Activated CD4-positive, alpha-beta T cell treated with anti-CD3 and anti-CD28 coated beads, Interleukin-2, amount 10 ng/mL, durations not matched to agents 24 days and 14 days (primary cell): Measurements from ENCODE around the gene PRKG1. TPM values are rescaled to one million over a fixed set of nuclear protein-coding genes. Genes with fewer than 3 reads are reported as not detected.
"Not testable (repeated sequence)": the region's sequence is repeated elsewhere in the genome, so short reads cannot be mapped to it uniquely, and the experiment has no call there.

Experiments
- DNase-seq: peaks from one replicate; pipeline ENCODE4 v3.0.0; 2022
- H3K27ac Mint-ChIP-seq: one replicate; pipeline ENCODE4 v1.8.0; 2022; ENCODE audit warnings: mild to moderate bottlenecking, mixed read lengths
- H3K27me3 Mint-ChIP-seq: one replicate; pipeline ENCODE4 v1.8.0; 2022; ENCODE audit warnings: mixed read lengths
- H3K36me3 Mint-ChIP-seq: one replicate; pipeline ENCODE4 v1.8.0; 2022; ENCODE audit warnings: low read depth, mild to moderate bottlenecking, mixed read lengths
- H3K4me1 Mint-ChIP-seq: one replicate; pipeline ENCODE4 v1.8.0; 2021; ENCODE audit warnings: mixed read lengths
- H3K4me3 Mint-ChIP-seq: one replicate; pipeline ENCODE4 v1.8.0; 2022; ENCODE audit warnings: mild to moderate bottlenecking, moderate library complexity, mixed read lengths
- H3K9me3 Mint-ChIP-seq: one replicate; pipeline ENCODE4 v1.8.0; 2021; ENCODE audit warnings: mixed read lengths
- intact Hi-C: fragments of 100-400 bp; cut with micrococcal nuclease; formaldehyde crosslinking; loops from one replicate; pipeline ENCODE4 v1.15.1; 2023
- total RNA-seq: library from RNA; stranded (reverse); gene quantifications from 2 replicates; pipeline ENCODE4 v1.2.3, GENCODE V29; 2022

Gene PRKG1
- total RNA-seq, 1 donor from 2014 or later: not detected

DNA sequence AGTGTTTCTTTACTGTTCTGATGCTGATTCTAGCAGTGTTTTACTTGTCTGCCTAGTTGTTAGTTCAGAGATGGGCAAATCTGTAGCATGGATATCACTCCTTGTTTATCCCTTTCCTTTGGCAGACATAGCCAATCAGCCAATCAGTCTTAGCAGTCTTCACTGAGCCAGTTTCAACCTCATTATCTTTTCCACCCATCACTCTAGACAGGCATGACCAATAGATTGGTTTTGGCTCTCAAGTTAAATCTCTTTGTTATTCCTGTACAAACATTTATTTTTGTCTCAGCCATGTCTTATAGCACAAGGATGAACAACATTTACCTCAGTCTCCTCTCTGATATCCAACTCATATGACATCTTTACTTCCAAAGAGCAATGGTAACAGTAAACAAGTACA, 109.5 kb downstream of the PRKG1 start:
- H3K27me3 Mint-ChIP-seq: no peaks in the 10 kb centered on the region
- H3K36me3 Mint-ChIP-seq: no peaks in the 10 kb centered on the region
- no peak for DNase-seq
- no peaks in the 10 kb centered on the region for H3K9me3 Mint-ChIP-seq
- H3K27ac Mint-ChIP-seq: no peak overlapping the region
- intact Hi-C loops: no loop called here
- H3K4me3 Mint-ChIP-seq: no peak overlapping the region
- H3K4me1 Mint-ChIP-seq: no peaks in the 10 kb centered on the region

DNA sequence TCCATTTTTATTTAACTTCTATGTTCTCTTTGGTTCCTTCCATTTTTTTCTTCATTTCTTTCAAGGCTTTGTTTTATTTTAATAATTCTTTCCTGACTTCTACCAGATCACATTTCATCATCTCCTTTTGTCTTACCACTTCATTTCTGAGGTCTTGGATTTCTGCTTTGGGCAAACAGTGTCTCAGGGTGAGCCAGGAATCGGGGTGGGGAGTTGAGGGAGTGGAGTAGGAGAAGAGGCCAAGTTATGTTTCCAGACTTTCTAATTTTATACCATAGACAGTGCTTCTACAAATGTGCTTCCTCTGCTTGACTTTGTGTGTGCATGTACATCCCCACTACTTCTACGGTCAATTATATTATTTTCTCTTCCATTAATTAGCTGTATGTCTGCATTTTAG, 112.1 kb downstream of the PRKG1 start:
- no peaks in the 10 kb centered on the region for H3K36me3 Mint-ChIP-seq
- H3K9me3 Mint-ChIP-seq: no peaks in the 10 kb centered on the region
- H3K27me3 Mint-ChIP-seq: no peaks in the 10 kb centered on the region
- H3K4me3 Mint-ChIP-seq: no peak overlapping the region
- intact Hi-C loops: no loop called here
- DNase-seq: no peak
- no peaks in the 10 kb centered on the region for H3K4me1 Mint-ChIP-seq
- no peak overlapping the region for H3K27ac Mint-ChIP-seq

DNA sequence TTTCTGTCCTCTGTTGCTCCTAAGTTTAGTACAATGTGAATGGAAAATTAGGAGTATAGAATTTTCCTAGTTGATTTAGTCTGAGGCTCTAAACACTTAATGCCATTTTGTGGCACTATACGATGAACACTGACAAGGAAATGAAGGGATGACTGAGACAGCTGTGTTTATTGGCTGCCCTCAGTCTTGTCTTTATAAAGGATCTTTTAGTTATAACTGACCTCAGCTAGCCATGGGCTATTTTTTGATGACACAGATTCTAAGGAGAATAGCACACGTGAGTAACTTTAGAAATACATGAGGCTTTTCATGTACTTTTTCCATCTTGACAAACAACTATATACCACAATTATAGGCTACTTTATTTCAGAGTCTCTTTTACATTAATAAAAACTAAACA, 113.7 kb downstream of the PRKG1 start:
- Mint-ChIP-seq H3K27me3 (no peaks in the 10 kb centered on the region), H3K4me3 (no peak overlapping the region), H3K27ac (no peak overlapping the region), H3K4me1 (no peaks in the 10 kb centered on the region), H3K36me3 (no peaks in the 10 kb centered on the region), H3K9me3 (no peaks in the 10 kb centered on the region)
- no peak for DNase-seq
- intact Hi-C loops: no loop called here

DNA sequence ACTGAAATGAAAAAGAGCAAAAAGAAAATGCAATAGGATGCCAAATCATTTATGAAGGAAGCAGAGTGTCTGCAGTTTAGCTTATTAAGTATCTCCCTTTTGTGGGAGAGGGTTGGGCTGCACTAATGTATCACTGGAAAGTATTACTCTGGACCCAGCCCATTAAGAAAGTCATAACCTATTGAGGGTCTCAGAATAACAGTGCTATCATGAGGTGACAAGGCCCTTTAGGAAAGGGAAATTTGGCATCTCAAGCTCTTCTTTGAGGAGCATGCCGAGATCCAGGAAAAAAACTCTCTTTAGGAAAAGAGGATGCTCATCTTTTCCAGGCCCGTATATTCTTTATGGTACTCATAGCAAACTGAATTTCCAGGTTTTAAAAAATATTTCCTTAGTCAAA, 114.6 kb downstream of the PRKG1 start:
- Mint-ChIP-seq H3K4me3 (no peak overlapping the region), H3K4me1 (no peaks in the 10 kb centered on the region), H3K9me3 (no peaks in the 10 kb centered on the region), H3K36me3 (no peaks in the 10 kb centered on the region), H3K27ac (no peak overlapping the region), H3K27me3 (no peaks in the 10 kb centered on the region)
- intact Hi-C loops: no loop called here
- no peak for DNase-seq

DNA sequence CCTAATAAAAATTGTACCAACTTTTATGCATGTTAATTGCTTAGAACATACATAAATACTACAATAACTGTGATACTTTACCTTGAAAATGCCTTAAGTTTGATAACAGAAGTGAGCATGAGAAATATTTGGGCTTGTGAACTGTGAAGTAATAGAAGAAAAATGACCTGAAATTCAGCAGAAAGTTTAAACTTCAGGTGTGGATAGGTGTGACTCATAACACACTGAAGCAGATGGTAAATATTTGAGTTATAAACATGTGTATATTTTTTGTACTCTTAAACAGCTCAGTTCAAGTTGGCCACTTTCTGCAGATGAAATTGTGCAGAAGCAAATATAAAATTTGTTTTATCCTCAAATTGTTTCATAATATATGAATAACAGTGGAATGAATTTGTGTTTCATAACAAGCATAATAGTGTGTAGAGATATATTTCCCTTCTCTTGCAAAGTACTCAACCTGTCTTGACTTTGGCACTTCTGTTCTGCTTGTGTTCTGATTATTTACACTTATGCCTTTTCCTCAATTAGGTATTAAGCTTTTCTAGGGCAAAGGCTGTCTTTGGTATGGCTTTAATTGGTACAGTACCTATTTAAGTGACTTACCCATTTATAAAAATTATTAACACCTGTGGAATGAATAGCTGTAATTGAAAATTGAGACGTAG, 122.4 kb downstream of the PRKG1 start:
- no peak for DNase-seq
- H3K4me1 Mint-ChIP-seq: no peaks in the 10 kb centered on the region
- H3K27me3 Mint-ChIP-seq: no peaks in the 10 kb centered on the region
- no peak overlapping the region for H3K4me3 Mint-ChIP-seq
- intact Hi-C loops: no loop called here
- H3K36me3 Mint-ChIP-seq: no peaks in the 10 kb centered on the region
- no peaks in the 10 kb centered on the region for H3K9me3 Mint-ChIP-seq
- H3K27ac Mint-ChIP-seq: no peak overlapping the region

DNA sequence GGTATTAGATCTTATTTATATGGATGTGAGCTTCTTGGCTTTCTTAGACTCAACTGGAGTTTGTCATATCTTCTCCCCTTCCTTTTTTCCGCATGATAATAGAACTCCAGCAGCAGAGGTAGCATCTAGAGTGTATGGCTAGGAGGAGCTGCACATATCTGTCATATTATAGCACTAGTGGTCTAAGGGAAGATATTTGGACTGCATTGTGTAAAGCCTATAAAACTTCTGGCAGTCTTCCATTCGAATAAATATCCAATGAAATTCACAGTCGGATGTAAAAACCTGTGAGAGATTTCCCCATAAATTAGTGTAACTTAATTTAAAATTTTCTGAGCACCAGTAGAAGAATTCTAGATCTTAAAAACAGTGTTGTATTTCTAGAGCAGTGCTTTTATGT, 123.9 kb downstream of the PRKG1 start:
- no peak overlapping the region for H3K27ac Mint-ChIP-seq
- H3K36me3 Mint-ChIP-seq: no peaks in the 10 kb centered on the region
- H3K4me3 Mint-ChIP-seq: no peak overlapping the region
- H3K9me3 Mint-ChIP-seq: no peaks in the 10 kb centered on the region
- intact Hi-C loops: no loop called here
- DNase-seq: no peak
- no peaks in the 10 kb centered on the region for H3K4me1 Mint-ChIP-seq
- H3K27me3 Mint-ChIP-seq: no peaks in the 10 kb centered on the region

DNA sequence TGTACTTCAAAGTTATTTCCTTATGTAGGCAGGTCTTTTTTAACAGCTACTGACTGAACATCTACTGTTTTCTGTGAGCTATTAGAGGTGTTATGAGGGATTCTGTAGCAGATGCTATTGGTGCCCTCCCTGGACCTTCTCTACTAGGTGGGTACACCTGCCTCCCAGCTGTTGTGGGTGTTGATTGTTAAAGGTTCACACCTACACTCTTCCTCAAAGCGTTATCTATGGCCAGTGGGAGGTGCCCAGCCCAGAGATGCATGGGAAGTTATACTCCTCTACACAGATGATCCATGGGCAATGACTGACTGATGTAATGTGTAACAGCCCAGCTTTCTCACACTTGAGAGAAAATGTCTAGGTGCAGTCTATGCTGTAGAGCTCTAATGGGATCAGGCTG, 127.7 kb downstream of the PRKG1 start:
- Mint-ChIP-seq H3K36me3 (no peaks in the 10 kb centered on the region), H3K9me3 (no peaks in the 10 kb centered on the region), H3K27me3 (no peaks in the 10 kb centered on the region), H3K4me1 (no peaks in the 10 kb centered on the region), H3K27ac (no peak overlapping the region), H3K4me3 (no peak overlapping the region)
- intact Hi-C loops: no loop called here
- no peak for DNase-seq

DNA sequence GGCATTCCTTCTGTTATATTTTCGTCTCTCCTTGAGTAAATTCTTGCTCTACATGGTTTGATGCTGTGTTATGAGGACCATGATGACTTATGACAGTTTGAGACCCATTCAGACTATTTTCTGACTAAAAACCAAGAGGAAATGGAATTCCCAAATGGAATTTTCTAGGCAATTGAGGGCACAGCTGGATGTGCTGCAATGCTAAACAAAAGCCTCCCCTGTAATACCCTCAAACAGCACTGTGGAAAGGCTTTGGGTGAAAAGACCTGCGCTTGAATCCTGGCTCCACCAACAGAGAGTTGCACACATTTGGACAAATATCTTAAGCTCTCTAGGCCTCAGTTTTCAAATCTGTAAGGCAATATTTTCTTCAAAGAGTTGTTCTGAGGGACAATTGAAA, 129.1 kb downstream of the PRKG1 start:
- H3K27ac Mint-ChIP-seq: no peak overlapping the region
- H3K36me3 Mint-ChIP-seq: no peaks in the 10 kb centered on the region
- H3K4me3 Mint-ChIP-seq: no peak overlapping the region
- no peak for DNase-seq
- intact Hi-C loops: no loop called here
- H3K9me3 Mint-ChIP-seq: no peaks in the 10 kb centered on the region
- no peaks in the 10 kb centered on the region for H3K4me1 Mint-ChIP-seq
- H3K27me3 Mint-ChIP-seq: no peaks in the 10 kb centered on the region

DNA sequence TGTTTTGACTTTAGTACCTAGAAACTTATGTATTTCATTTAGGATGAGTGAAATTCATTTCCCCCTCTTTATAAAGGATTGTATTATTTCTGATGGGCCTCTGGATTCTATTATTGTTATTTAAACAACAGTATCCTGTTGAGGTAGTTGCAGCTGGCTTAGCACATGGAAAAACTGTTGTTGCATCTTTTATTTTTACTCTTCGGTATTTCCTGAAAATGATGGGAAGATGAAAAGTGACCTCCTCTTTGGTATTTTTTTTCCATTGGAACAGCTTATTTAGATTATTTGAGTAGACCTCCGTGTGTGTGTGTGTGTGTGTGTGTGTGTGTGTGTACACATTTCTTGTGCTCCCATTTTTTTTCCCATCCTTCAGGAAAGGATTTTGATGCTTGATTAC, 129.8 kb downstream of the PRKG1 start:
- intact Hi-C loops: no loop called here
- Mint-ChIP-seq H3K9me3 (no peaks in the 10 kb centered on the region), H3K4me3 (no peak overlapping the region), H3K36me3 (no peaks in the 10 kb centered on the region), H3K27me3 (no peaks in the 10 kb centered on the region), H3K4me1 (no peaks in the 10 kb centered on the region), H3K27ac (no peak overlapping the region)
- DNase-seq: no peak

DNA sequence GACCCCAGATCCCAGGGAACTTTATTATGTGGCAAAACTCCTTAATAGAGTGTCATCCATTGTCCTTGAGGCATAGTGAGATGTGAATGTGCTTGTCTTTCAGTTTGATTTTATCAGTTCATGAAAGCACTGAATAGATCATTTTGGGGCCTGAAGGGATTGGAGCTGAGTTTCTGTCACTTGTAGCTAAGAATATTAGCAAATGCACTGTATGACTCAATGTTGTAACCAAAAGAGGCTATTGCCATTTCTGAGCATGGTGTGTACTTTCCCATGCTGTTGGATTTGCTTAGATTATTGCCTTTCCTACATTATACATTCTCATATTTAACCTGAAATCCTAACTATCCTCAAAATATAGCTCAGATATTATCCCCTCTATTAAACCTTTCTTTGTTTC, 130.4 kb downstream of the PRKG1 start:
- no peak overlapping the region for H3K27ac Mint-ChIP-seq
- no peak overlapping the region for H3K4me3 Mint-ChIP-seq
- intact Hi-C loops: no loop called here
- H3K27me3 Mint-ChIP-seq: no peaks in the 10 kb centered on the region
- H3K9me3 Mint-ChIP-seq: no peaks in the 10 kb centered on the region
- no peaks in the 10 kb centered on the region for H3K36me3 Mint-ChIP-seq
- H3K4me1 Mint-ChIP-seq: no peaks in the 10 kb centered on the region
- no peak for DNase-seq

DNA sequence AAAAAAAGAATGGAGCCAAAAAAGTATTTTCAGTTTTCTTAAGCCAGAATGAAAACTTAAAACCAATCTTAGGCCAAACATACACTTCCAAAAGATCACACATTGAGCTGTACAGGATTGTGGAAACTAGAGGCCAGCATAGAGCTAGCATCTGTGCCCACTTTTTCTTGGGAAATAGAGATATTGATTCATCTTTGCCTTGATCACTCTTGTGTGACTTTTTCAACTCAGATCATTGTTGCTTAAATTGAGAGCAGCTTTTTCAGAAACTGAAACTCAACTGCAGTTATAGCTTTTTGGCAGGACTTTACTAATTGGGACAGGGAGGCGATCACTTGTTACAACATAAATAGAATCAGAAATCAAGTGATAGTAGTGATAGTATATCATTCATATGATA, 132.2 kb downstream of the PRKG1 start:
- no peaks in the 10 kb centered on the region for H3K9me3 Mint-ChIP-seq
- no peak overlapping the region for H3K27ac Mint-ChIP-seq
- intact Hi-C loops: no loop called here
- no peaks in the 10 kb centered on the region for H3K36me3 Mint-ChIP-seq
- no peaks in the 10 kb centered on the region for H3K4me1 Mint-ChIP-seq
- no peak overlapping the region for H3K4me3 Mint-ChIP-seq
- DNase-seq: no peak
- H3K27me3 Mint-ChIP-seq: no peaks in the 10 kb centered on the region

DNA sequence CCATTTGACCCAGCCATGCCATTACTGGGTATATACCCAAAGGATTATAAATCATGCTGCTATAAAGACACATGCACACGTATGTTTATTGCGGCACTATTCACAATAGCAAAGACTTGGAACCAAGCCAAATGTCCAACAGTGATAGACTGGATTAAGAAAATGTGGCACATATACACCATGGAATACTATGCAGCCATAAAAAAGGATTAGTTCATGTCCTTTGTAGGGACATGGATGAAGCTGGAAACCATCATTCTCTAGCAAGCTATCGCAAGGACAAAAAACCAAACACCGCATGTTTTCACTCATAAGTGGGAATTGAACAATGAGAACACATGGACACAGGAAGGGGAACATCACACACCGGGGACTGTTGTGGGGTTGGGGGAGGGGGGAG, 138.7 kb downstream of the PRKG1 start:
- H3K9me3 Mint-ChIP-seq, H3K36me3 Mint-ChIP-seq, H3K4me1 Mint-ChIP-seq, H3K4me3 Mint-ChIP-seq, H3K27ac Mint-ChIP-seq, DNase-seq, H3K27me3 Mint-ChIP-seq, intact Hi-C loops: not testable (repeated sequence)

DNA sequence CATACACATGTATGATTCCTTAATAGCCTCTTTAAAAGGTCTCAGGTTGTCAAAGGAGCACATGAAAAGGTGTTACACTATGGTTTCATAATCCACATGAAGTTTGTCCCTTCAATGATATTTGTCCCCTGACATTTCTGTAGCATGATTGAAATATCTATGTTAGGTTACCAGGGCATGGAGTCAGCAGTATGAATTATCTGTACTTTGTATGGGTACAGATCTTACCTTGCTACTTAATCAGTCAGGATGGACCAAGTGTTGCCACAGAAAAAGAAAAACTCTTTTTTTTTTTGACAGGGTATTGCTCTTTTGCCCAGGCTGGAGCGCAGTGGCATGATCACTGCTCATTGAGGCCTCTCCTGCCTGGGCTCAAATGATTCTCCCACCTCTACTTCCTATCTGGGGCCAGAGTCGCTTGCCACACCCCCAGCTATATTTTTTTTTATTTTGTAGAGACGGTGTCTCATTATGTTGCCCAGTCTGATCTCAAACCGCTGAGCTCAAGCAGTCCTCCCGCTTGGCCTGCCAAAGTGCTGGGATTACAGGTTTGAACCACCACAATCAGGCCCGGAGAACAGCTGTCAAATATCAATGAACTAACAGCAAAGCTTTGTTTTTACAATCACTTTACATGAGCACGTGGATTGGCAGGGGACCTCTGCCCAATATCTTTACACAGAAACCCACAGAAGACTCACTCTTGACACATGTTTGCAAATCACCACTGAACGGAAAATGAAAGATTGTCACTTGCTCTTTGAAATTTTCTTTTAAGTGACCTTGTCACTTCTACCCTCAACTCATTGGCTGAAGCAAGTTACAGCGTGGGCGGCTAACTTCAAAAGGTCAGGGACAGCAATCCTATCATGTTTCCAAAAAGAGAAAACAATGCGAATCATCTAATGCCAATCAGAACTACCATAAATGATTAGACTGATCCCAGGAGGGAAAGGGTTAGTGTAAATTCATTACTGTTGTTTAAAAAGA, 140.2 kb downstream of the PRKG1 start:
- Mint-ChIP-seq H3K4me1 (no peaks in the 10 kb centered on the region), H3K27ac (no peak overlapping the region), H3K9me3 (no peaks in the 10 kb centered on the region), H3K4me3 (no peak overlapping the region), H3K36me3 (no peaks in the 10 kb centered on the region), H3K27me3 (no peaks in the 10 kb centered on the region)
- intact Hi-C loops: no loop called here
- DNase-seq: no peak

DNA sequence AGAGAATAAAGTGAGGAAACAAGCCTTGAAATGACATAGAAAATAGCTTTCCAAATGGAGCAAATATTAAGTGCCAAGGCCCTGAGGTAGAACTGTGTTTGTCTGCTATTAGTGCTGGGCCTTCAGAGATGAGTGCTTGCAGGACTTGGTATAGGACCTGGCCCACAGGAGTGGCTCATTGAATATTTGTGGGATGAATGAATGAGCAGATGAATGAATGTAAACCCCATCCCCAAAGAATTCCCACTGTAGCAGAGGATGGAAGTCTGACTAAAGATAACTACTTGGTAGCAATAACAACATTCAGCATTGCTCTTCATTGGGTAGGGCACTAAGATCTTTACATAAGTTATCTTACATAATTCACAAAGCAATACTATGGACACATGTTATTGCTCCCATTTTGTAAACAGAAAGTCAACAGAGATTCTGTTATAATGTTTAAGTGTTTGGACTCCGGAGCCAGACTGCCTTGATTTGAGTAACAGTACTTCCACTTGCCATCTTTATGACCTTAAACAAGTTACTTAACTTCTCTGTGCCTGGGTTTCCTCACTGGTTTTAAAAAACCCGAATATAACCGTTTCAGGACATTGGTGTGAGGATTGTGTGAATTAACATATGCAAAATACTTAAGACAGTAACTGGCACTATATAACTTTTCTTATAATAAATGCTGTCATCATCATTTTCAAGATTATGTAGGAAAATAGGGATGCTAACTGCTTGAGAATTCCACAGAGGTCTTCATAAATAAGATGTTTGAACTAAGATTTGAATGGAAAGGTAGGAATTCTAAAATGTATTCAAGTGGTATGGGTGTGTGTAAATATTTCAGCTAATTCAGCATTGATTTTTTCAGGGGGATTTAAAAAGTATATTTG, 141.9 kb downstream of the PRKG1 start:
- Mint-ChIP-seq H3K36me3 (no peaks in the 10 kb centered on the region), H3K9me3 (no peaks in the 10 kb centered on the region), H3K27me3 (no peaks in the 10 kb centered on the region), H3K4me1 (no peaks in the 10 kb centered on the region), H3K4me3 (no peak overlapping the region), H3K27ac (no peak overlapping the region)
- DNase-seq: no peak
- intact Hi-C loops: no loop called here
